WTC11 (cell line): ENCODE measurements around the gene PRDX1.

Experiments
- ATF2 ChIP-seq: sonication (generic); formaldehyde crosslinking; IDR thresholded peaks from 2 replicates; pipeline ENCODE4 v1.8.1; 2022; ENCODE audit warnings: low read depth, missing genetic modification reagents, borderline replicate concordance
- CREB1 ChIP-seq: sonication (generic); formaldehyde crosslinking; IDR thresholded peaks from 2 replicates; pipeline ENCODE4 v1.8.0; 2023; ENCODE audit warnings: mild to moderate bottlenecking, missing genetic modification reagents
- CTCF ChIP-seq: fragments of 200-600 bp; IDR thresholded peaks from 2 replicates; pipeline ENCODE4 v1.8.0; 2022; ENCODE audit warnings: antibody characterized with exemption
- E2F4 ChIP-seq: sonication (generic); formaldehyde crosslinking; IDR thresholded peaks from 2 replicates; pipeline ENCODE4 v1.8.1; 2022; ENCODE audit warnings: low read depth, mild to moderate bottlenecking, moderate library complexity, missing genetic modification reagents, borderline replicate concordance
- MAX ChIP-seq: sonication (generic); formaldehyde crosslinking; IDR thresholded peaks from 2 replicates; pipeline ENCODE4 v1.8.0; 2022; ENCODE audit warnings: mild to moderate bottlenecking, missing genetic modification reagents
- MLX ChIP-seq: sonication (generic); formaldehyde crosslinking; IDR thresholded peaks from 2 replicates; pipeline ENCODE4 v1.8.1; 2023; ENCODE audit warnings: mild to moderate bottlenecking, missing genetic modification reagents, moderate library complexity
- NR1H2 ChIP-seq: sonication (generic); formaldehyde crosslinking; IDR thresholded peaks from 2 replicates; pipeline ENCODE4 v1.9.0; 2021; ENCODE audit warnings: mild to moderate bottlenecking, moderate library complexity, missing genetic modification reagents
- SP1 ChIP-seq: sonication (generic); formaldehyde crosslinking; conservative IDR thresholded peaks from 2 replicates; pipeline ENCODE4 v1.8.1; 2022; ENCODE audit warnings: missing genetic modification reagents
- USF1 ChIP-seq: sonication (generic); formaldehyde crosslinking; IDR thresholded peaks from 2 replicates; pipeline ENCODE4 v1.8.0; 2022; ENCODE audit warnings: mild to moderate bottlenecking, missing genetic modification reagents
- USF2 ChIP-seq: sonication (generic); formaldehyde crosslinking; IDR thresholded peaks from 2 replicates; pipeline ENCODE4 v1.8.1; 2023; ENCODE audit warnings: mild to moderate bottlenecking, missing genetic modification reagents, moderate library complexity

GRCh38 chr1:45510972-45511527 lies 10.6 kb downstream of the PRDX1 start:
- TF ChIP-seq CTCF (no peak), CREB1 (CRISPR knock-in tag) (no peak), NR1H2 (CRISPR knock-in tag) (no peak), E2F4 (CRISPR knock-in tag) (no peak), USF2 (no peak), MLX (CRISPR knock-in tag) (no peak), USF1 (CRISPR knock-in tag) (no peak), ATF2 (CRISPR knock-in tag) (no peak), SP1 (CRISPR knock-in tag) (no peak), MAX (no peak)
